IMR-90 (cell line): ENCODE measurements around the gene DOCK4.

Experiments
- FOS ChIP-seq: fragments of 150-350 bp; IDR thresholded peaks from 2 replicates; pipeline ENCODE4 v1.6.1; 2016; ENCODE audit warnings: low read depth, low read length
- POLR2A ChIP-seq: IDR thresholded peaks from 2 replicates; pipeline ENCODE4 v1.6.1; 2012; ENCODE audit warnings: mild to moderate bottlenecking, low read depth, low read length
- RAD21 ChIP-seq: IDR thresholded peaks from 2 replicates; pipeline ENCODE4 v1.6.1; 2012; ENCODE audit warnings: low read length, improper control_type of control experiment
- USF2 ChIP-seq: fragments of 150-350 bp; IDR thresholded peaks from 2 replicates; pipeline ENCODE4 v1.6.1; 2017; ENCODE audit warnings: mild to moderate bottlenecking, antibody characterized with exemption, low read length, low read depth
- TF ChIP-seq, protein P1 (sequence below): conservative IDR thresholded peaks from 2 replicates; pipeline ENCODE4 v1.5.1; 2012; ENCODE audit warnings: mild to moderate bottlenecking, low read depth, low read length, improper control_type of control experiment

GRCh38 chr7:112019932-112020331, 186.3 kb downstream of the DOCK4 start:
- TF ChIP-seq POLR2A (no peak), USF2 (no peak), RAD21 (no peak), FOS (no peak)
- TF ChIP-seq, protein P1, sequence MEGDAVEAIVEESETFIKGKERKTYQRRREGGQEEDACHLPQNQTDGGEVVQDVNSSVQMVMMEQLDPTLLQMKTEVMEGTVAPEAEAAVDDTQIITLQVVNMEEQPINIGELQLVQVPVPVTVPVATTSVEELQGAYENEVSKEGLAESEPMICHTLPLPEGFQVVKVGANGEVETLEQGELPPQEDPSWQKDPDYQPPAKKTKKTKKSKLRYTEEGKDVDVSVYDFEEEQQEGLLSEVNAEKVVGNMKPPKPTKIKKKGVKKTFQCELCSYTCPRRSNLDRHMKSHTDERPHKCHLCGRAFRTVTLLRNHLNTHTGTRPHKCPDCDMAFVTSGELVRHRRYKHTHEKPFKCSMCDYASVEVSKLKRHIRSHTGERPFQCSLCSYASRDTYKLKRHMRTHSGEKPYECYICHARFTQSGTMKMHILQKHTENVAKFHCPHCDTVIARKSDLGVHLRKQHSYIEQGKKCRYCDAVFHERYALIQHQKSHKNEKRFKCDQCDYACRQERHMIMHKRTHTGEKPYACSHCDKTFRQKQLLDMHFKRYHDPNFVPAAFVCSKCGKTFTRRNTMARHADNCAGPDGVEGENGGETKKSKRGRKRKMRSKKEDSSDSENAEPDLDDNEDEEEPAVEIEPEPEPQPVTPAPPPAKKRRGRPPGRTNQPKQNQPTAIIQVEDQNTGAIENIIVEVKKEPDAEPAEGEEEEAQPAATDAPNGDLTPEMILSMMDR: no peak
